Osteocyte (in vitro differentiated cells): ENCODE results near the gene SGMS1. TPM values are rescaled to one million over a fixed set of nuclear protein-coding genes. Genes with fewer than 3 reads are reported as not detected.

Experiments used
- DNase-seq: peaks from one replicate; pipeline ENCODE4 v3.0.0; 2021; ENCODE audit warnings: mixed read lengths; ENCODE audit not compliant: unreplicated experiment; ENCODE audit errors: extremely low spot score
- H3K27ac Mint-ChIP-seq: one replicate; pipeline ENCODE4 v1.8.0; 2021; ENCODE audit warnings: mild to moderate bottlenecking, mixed read lengths; ENCODE audit not compliant: unreplicated experiment
- H3K27me3 Mint-ChIP-seq: one replicate; pipeline ENCODE4 v1.8.0; 2021; ENCODE audit warnings: mixed read lengths; ENCODE audit not compliant: unreplicated experiment
- H3K36me3 Mint-ChIP-seq: one replicate; pipeline ENCODE4 v1.8.0; 2021; ENCODE audit warnings: mixed read lengths; ENCODE audit not compliant: unreplicated experiment
- H3K4me1 Mint-ChIP-seq: one replicate; pipeline ENCODE4 v1.8.0; 2021; ENCODE audit warnings: mixed read lengths; ENCODE audit not compliant: unreplicated experiment
- H3K4me3 Mint-ChIP-seq: one replicate; pipeline ENCODE4 v1.8.0; 2021; ENCODE audit warnings: mild to moderate bottlenecking, moderate library complexity, mixed read lengths; ENCODE audit not compliant: unreplicated experiment
- H3K9me3 Mint-ChIP-seq: one replicate; pipeline ENCODE4 v1.8.0; 2021; ENCODE audit warnings: mixed read lengths; ENCODE audit not compliant: unreplicated experiment
- CTCF ChIP-seq: fragments of 200-600 bp; sonication (generic); IDR thresholded peaks from 2 replicates; pipeline ENCODE4 v1.5.0; 2021; ENCODE audit warnings: antibody characterized with exemption, mild to moderate bottlenecking, moderate library complexity
- total RNA-seq: library from RNA; stranded (reverse); gene quantifications from 2 replicates; pipeline ENCODE4 v1.2.1, GENCODE V29; 2021

The SGMS1 gene
- total RNA-seq, 1 donor from 2014 or later: 21.0 TPM

DNA sequence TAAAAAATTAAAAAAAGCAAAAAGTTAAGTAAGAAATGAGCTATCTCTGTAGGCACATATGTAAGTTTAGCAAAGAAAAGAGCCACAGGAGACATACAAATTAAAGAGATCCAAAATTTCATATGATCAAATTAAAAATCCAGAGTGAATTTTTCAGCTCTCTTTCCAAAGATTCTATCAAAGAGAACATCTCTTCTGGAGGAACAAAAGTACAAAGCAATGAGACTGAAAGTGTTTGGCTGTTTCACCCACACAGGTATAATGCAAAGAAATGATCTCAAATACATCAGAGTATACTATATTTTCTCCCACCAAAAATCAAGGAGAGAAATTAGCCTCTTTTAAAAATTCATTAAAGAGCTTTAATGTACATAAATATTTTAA is 297.6 kb downstream of the SGMS1 start:
- Mint-ChIP-seq H3K9me3 (no peaks in the 10 kb centered on the region), H3K27ac (peak overlapping the region; percentile 73), H3K4me1 (peaks cover 26% of the 10 kb centered on the region), H3K4me3 (no peak overlapping the region), H3K27me3 (no peaks in the 10 kb centered on the region), H3K36me3 (peaks cover 3% of the 10 kb centered on the region)
- no peak for DNase-seq
- no peak for TF ChIP-seq CTCF

- TF ChIP-seq CTCF: no peak
- Mint-ChIP-seq H3K36me3 (peaks cover 3% of the 10 kb centered on the region), H3K27me3 (no peaks in the 10 kb centered on the region), H3K4me1 (peaks cover 26% of the 10 kb centered on the region), H3K9me3 (no peaks in the 10 kb centered on the region), H3K4me3 (no peak overlapping the region), H3K27ac (peak overlapping the region; percentile 16)
- DNase-seq: no peak
Measured at GRCh38 chr10:50325449-50326171, 298.1 kb downstream of the SGMS1 start.

GRCh38 chr10:50324680-50325393 is 298.9 kb downstream of the SGMS1 start:
- no peaks in the 10 kb centered on the region for H3K9me3 Mint-ChIP-seq
- no peak overlapping the region for H3K4me3 Mint-ChIP-seq
- peaks cover 26% of the 10 kb centered on the region for H3K4me1 Mint-ChIP-seq
- no peak for DNase-seq
- H3K27ac Mint-ChIP-seq: no peak overlapping the region
- no peak for TF ChIP-seq CTCF
- peaks cover 3% of the 10 kb centered on the region for H3K36me3 Mint-ChIP-seq
- H3K27me3 Mint-ChIP-seq: no peaks in the 10 kb centered on the region

- Mint-ChIP-seq H3K9me3 (no peaks in the 10 kb centered on the region), H3K27ac (no peak overlapping the region), H3K36me3 (peaks cover 3% of the 10 kb centered on the region), H3K27me3 (no peaks in the 10 kb centered on the region), H3K4me1 (peaks cover 26% of the 10 kb centered on the region), H3K4me3 (no peak overlapping the region)
- DNase-seq: no peak
- no peak for TF ChIP-seq CTCF
Measured at GRCh38 chr10:50324046-50324445, 299.7 kb downstream of the SGMS1 start.

DNA sequence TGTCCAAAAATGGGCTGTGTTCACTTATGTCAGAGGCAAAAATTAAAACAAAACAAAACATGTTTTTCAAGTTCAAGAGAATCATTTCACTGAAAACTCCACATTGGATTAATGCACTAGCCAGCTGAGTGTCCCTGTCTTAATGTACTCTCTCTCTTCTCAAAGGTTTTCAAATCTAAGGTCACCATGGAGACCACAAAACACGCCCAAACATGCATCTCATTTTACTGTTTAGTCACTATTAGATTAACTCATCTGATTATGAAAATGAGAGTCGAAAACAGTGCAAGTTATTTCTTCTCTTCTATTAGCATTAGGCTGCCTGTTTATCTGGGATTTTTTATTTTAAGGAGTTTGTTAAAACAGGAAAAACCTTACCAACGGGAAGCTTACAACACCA is 301.7 kb downstream of the SGMS1 start:
- Mint-ChIP-seq H3K9me3 (no peaks in the 10 kb centered on the region), H3K4me1 (peaks cover 24% of the 10 kb centered on the region), H3K36me3 (peaks cover 3% of the 10 kb centered on the region), H3K4me3 (no peak overlapping the region), H3K27me3 (no peaks in the 10 kb centered on the region), H3K27ac (no peak overlapping the region)
- no peak for TF ChIP-seq CTCF
- no peak for DNase-seq
